Measurements from ENCODE around the gene KCNIP4.

The KCNIP4 gene

GRCh38 chr4:21543514-21543913 lies 405.1 kb downstream of the KCNIP4 start:
- Histone ChIP-seq H3K4me3 (ENCODE audit: low read depth in 1 of 2, low read length in 1 of 2) (no peak overlapping the region), H3K36me3 (no peaks in the 10 kb centered on the region), H3K9me3 (no peaks in the 10 kb centered on the region), H3K27ac (no peak overlapping the region), H3K4me1 (ENCODE audit: control insufficient read depth in 1 of 2, insufficient read depth in 1 of 2, low read depth in 1 of 2, low read length in 1 of 2) (no peaks in the 10 kb centered on the region), H3K27me3 (no peaks in the 10 kb centered on the region)
- no peak for TF ChIP-seq CTCF (IDR thresholded peaks at IDR 0.05)

- H3K36me3 ChIP-seq: no peaks in the 10 kb centered on the region
- H3K27me3 ChIP-seq: no peaks in the 10 kb centered on the region
- no peaks in the 10 kb centered on the region for H3K4me1 ChIP-seq (ENCODE audit: control insufficient read depth in 1 of 2, insufficient read depth in 1 of 2, low read depth in 1 of 2, low read length in 1 of 2)
- no peak for TF ChIP-seq CTCF (IDR thresholded peaks at IDR 0.05)
- H3K4me3 ChIP-seq (ENCODE audit: low read depth in 1 of 2, low read length in 1 of 2): no peak overlapping the region
- H3K9me3 ChIP-seq: no peaks in the 10 kb centered on the region
- no peak overlapping the region for H3K27ac ChIP-seq
Observed at GRCh38 chr4:21535898-21536297, 412.7 kb downstream of the KCNIP4 start.

GRCh38 chr4:21531048-21531447 lies 417.5 kb downstream of the KCNIP4 start:
- no peak overlapping the region for H3K4me3 ChIP-seq (ENCODE audit: low read depth in 1 of 2, low read length in 1 of 2)
- no peaks in the 10 kb centered on the region for H3K36me3 ChIP-seq
- H3K27ac ChIP-seq: no peak overlapping the region
- H3K9me3 ChIP-seq: no peaks in the 10 kb centered on the region
- no peak for TF ChIP-seq CTCF (IDR thresholded peaks at IDR 0.05)
- no peaks in the 10 kb centered on the region for H3K27me3 ChIP-seq
- H3K4me1 ChIP-seq (ENCODE audit: control insufficient read depth in 1 of 2, insufficient read depth in 1 of 2, low read depth in 1 of 2, low read length in 1 of 2): no peaks in the 10 kb centered on the region

GRCh38 chr4:21529214-21529613 lies 419.4 kb downstream of the KCNIP4 start:
- Histone ChIP-seq H3K4me1 (ENCODE audit: control insufficient read depth in 1 of 2, insufficient read depth in 1 of 2, low read depth in 1 of 2, low read length in 1 of 2) (no peaks in the 10 kb centered on the region), H3K9me3 (no peaks in the 10 kb centered on the region), H3K27ac (no peak overlapping the region), H3K36me3 (no peaks in the 10 kb centered on the region), H3K4me3 (ENCODE audit: low read depth in 1 of 2, low read length in 1 of 2) (no peak overlapping the region), H3K27me3 (no peaks in the 10 kb centered on the region)
- TF ChIP-seq CTCF (IDR thresholded peaks at IDR 0.05): no peak

- Histone ChIP-seq H3K9me3 (no peaks in the 10 kb centered on the region), H3K4me1 (ENCODE audit: control insufficient read depth in 1 of 2, insufficient read depth in 1 of 2, low read depth in 1 of 2, low read length in 1 of 2) (no peaks in the 10 kb centered on the region), H3K36me3 (no peaks in the 10 kb centered on the region), H3K27ac (no peak overlapping the region), H3K27me3 (no peaks in the 10 kb centered on the region), H3K4me3 (ENCODE audit: low read depth in 1 of 2, low read length in 1 of 2) (no peak overlapping the region)
- TF ChIP-seq CTCF (IDR thresholded peaks at IDR 0.05): no peak
Observed at GRCh38 chr4:21522296-21522695, 426.3 kb downstream of the KCNIP4 start.

Measured in neutrophil (primary cell).